ENCODE measurements around the gene LGI2.

Gene LGI2

GRCh38 chr4:24966076-24966475 lies 64.7 kb downstream of the LGI2 start:
- DNase-seq (ENCODE audit: low read depth in 2 of 2): no peak

- no peak for DNase-seq (ENCODE audit: low read depth in 2 of 2)
Measured at GRCh38 chr4:24965627-24966026, 65.1 kb downstream of the LGI2 start.

- no peak for DNase-seq (ENCODE audit: low read depth in 2 of 2)
Measured at GRCh38 chr4:24963277-24963676, 67.5 kb downstream of the LGI2 start.

GRCh38 chr4:24957886-24958285 lies 72.9 kb downstream of the LGI2 start:
- DNase-seq (ENCODE audit: low read depth in 2 of 2): no peak

- no peak for DNase-seq (ENCODE audit: low read depth in 2 of 2)
Measured at GRCh38 chr4:24956763-24957162, 74.0 kb downstream of the LGI2 start.

GRCh38 chr4:24956091-24956490 lies 74.7 kb downstream of the LGI2 start:
- DNase-seq (ENCODE audit: low read depth in 2 of 2): no peak

- DNase-seq (ENCODE audit: low read depth in 2 of 2): no peak
Measured at GRCh38 chr4:24952667-24953066, 78.1 kb downstream of the LGI2 start.

GRCh38 chr4:24949970-24950369 lies 80.8 kb downstream of the LGI2 start:
- DNase-seq (ENCODE audit: low read depth in 2 of 2): no peak

Measured in fibroblast of skin of left quadriceps (primary cell).